ENCODE results near the gene ARMCX5.

Gene ARMCX5

GRCh38 chrX:102651242-102652011 is 52.1 kb downstream of the ARMCX5 start, which contains the start of gene GPRASP1:
GPRASP1 (plus strand) TSS chrX:102651483; CDS start chrX:102653914, 2,431 bp downstream.
- no peak within 1 kb of the TSS for H2AFZ ChIP-seq (ENCODE audit: low read depth, low read length)
- H3K4me3 ChIP-seq (ENCODE audit: low read length): no peak within 1 kb of the TSS
- no peaks in the 10 kb centered on the region for H3K36me3 ChIP-seq (ENCODE audit: insufficient read depth, low read length)
- H3K27me3 ChIP-seq (ENCODE audit: insufficient read depth, low read length): no peaks in the 10 kb centered on the region
- H3K9me3 ChIP-seq (ENCODE audit: low read length): peaks cover 2% of the 10 kb centered on the region
- H3K4me1 ChIP-seq (ENCODE audit: insufficient read depth, low read length): no peaks in the 10 kb centered on the region

- no peaks in the 10 kb centered on the region for H3K4me1 ChIP-seq (ENCODE audit: insufficient read depth, low read length)
Observed at GRCh38 chrX:102652031-102652688, 52.8 kb downstream of the ARMCX5 start.

More at GRCh38 chrX:102652031-102652688, 52.8 kb downstream of the ARMCX5 start:
- H2AFZ ChIP-seq (ENCODE audit: low read depth, low read length): no peak overlapping the region
- no peaks in the 10 kb centered on the region for H3K36me3 ChIP-seq (ENCODE audit: insufficient read depth, low read length)
- no peak overlapping the region for H3K4me3 ChIP-seq (ENCODE audit: low read length)
- peaks cover 2% of the 10 kb centered on the region for H3K9me3 ChIP-seq (ENCODE audit: low read length)
- H3K27me3 ChIP-seq (ENCODE audit: insufficient read depth, low read length): no peaks in the 10 kb centered on the region
